Activated CD8-positive, alpha-beta T cell treated with anti-CD3 and anti-CD28 coated beads for 36 hours (primary cell): ENCODE measurements around the gene STYXL1. TPM values are rescaled to one million over a fixed set of nuclear protein-coding genes. Genes with fewer than 3 reads are reported as not detected.
"Not testable (repeated sequence)": the region's sequence is repeated elsewhere in the genome, so short reads cannot be mapped to it uniquely, and the experiment has no call there.

Source experiments
- ATAC-seq: fragments of 200-7000 bp; cut with Tn5 transposase; one replicate; pipeline ENCODE4 v1.10.0; 2021; ENCODE audit warnings: mild to moderate bottlenecking, moderate library complexity
- CTCF ChIA-PET: fragments of 350-600 bp; sonication (Branson Sonifier 250); formaldehyde crosslinking; loops from one replicate; lab custom pipeline; 2021; ENCODE audit warnings: antibody characterized with exemption; lab: Charles Lee
- POLR2A ChIA-PET: fragments of 350-600 bp; sonication (Branson Sonifier 250); formaldehyde crosslinking; loops from one replicate; lab custom pipeline; 2021; ENCODE audit warnings: antibody characterized with exemption; lab: Charles Lee
- DNase-seq: peaks from one replicate; pipeline ENCODE4 v3.0.0-alpha.2; 2020
- H3K27ac Mint-ChIP-seq: one replicate; pipeline ENCODE4 v1.8.0; 2021; ENCODE audit warnings: mild to moderate bottlenecking, mixed read lengths
- H3K27me3 Mint-ChIP-seq: one replicate; pipeline ENCODE4 v1.8.0; 2021; ENCODE audit warnings: mixed read lengths
- H3K36me3 Mint-ChIP-seq: one replicate; pipeline ENCODE4 v1.8.0; 2021; ENCODE audit warnings: low read depth, mixed read lengths
- H3K4me1 Mint-ChIP-seq: one replicate; pipeline ENCODE4 v1.8.0; 2021; ENCODE audit warnings: low read depth, mixed read lengths
- H3K4me3 Mint-ChIP-seq: one replicate; pipeline ENCODE4 v1.8.0; 2021; ENCODE audit warnings: mild to moderate bottlenecking, moderate library complexity, mixed read lengths
- H3K9me3 Mint-ChIP-seq: one replicate; pipeline ENCODE4 v1.8.0; 2021; ENCODE audit warnings: mixed read lengths
- CTCF ChIP-seq: fragments of 200-600 bp; IDR thresholded peaks from one replicate; pipeline ENCODE4 v1.8.0; 2022; ENCODE audit warnings: antibody characterized with exemption, mild to moderate bottlenecking
- intact Hi-C: fragments of 100-400 bp; cut with micrococcal nuclease; formaldehyde crosslinking; loops from one replicate; pipeline ENCODE4 v1.10.0; 2022
- total RNA-seq, 2 experiments: library from RNA; stranded (reverse); gene quantifications; one replicate each; pipeline ENCODE4 v1.2.3, GENCODE V29; 2021

STYXL1 gene
- total RNA-seq, 2 experiments from 2014 or later, result 25.9 to 26.9 TPM

- no peaks in the 10 kb centered on the region for H3K36me3 Mint-ChIP-seq
- intact Hi-C loops, result no loop called here
- peaks cover 10% of the 10 kb centered on the region for H3K4me1 Mint-ChIP-seq
- TF ChIP-seq CTCF, result no peak
- ATAC-seq, result no peak
- H3K9me3 Mint-ChIP-seq, result no peaks in the 10 kb centered on the region
- ChIA-PET CTCF (interaction anchor here (1.0 kb wide), 1 partner anchor 17 kb away, joined by 4 read pairs; no protein-coding TSS in a partner anchor), POLR2A (interaction anchor here (1.2 kb wide), 1 partner anchor 17 kb away, joined by 3 read pairs; no protein-coding TSS in a partner anchor)
- H3K27me3 Mint-ChIP-seq, result no peaks in the 10 kb centered on the region
- no peak for DNase-seq
- no peak overlapping the region for H3K4me3 Mint-ChIP-seq
- no peak overlapping the region for H3K27ac Mint-ChIP-seq
Observed at GRCh38 chr7:76037310-76037709, 10.5 kb downstream of the STYXL1 start.

- no peaks in the 10 kb centered on the region for H3K27me3 Mint-ChIP-seq
- CTCF ChIA-PET, result interaction anchor here (1.2 kb wide), 1 partner anchor 12 kb away, joined by 3 read pairs; no protein-coding TSS in a partner anchor
- intact Hi-C loops, result no loop called here
- peaks cover 5% of the 10 kb centered on the region for H3K4me1 Mint-ChIP-seq
- DNase-seq (no peak), ATAC-seq (no peak)
- TF ChIP-seq CTCF, result no peak
- no peaks in the 10 kb centered on the region for H3K9me3 Mint-ChIP-seq
- H3K4me3 Mint-ChIP-seq, result no peak overlapping the region
- POLR2A ChIA-PET, result no interaction called here
- peaks cover 4% of the 10 kb centered on the region for H3K36me3 Mint-ChIP-seq
- H3K27ac Mint-ChIP-seq, result no peak overlapping the region
Observed at GRCh38 chr7:76031964-76032363, 15.8 kb downstream of the STYXL1 start.

- H3K4me3 Mint-ChIP-seq, POLR2A ChIA-PET, H3K4me1 Mint-ChIP-seq, H3K27me3 Mint-ChIP-seq, DNase-seq, H3K9me3 Mint-ChIP-seq, H3K36me3 Mint-ChIP-seq, ATAC-seq, intact Hi-C loops, H3K27ac Mint-ChIP-seq: not testable (repeated sequence)
- CTCF ChIA-PET, result interaction anchor here (2.3 kb wide), 1 partner anchor 9 kb away, joined by 12 read pairs; no protein-coding TSS in a partner anchor
Observed at GRCh38 chr7:76029682-76030081, 18.1 kb downstream of the STYXL1 start.

GRCh38 chr7:76023002-76023401 is 24.8 kb downstream of the STYXL1 start:
- Mint-ChIP-seq H3K27me3 (no peaks in the 10 kb centered on the region), H3K36me3 (peaks cover 16% of the 10 kb centered on the region), H3K9me3 (no peaks in the 10 kb centered on the region), H3K4me1 (peaks cover 8% of the 10 kb centered on the region), H3K4me3 (no peak overlapping the region), H3K27ac (no peak overlapping the region)
- POLR2A ChIA-PET, result interaction anchor here (0.9 to 1.1 kb wide), 2 partner anchors 12 to 157 kb away, joined by 3 to 4 read pairs; no protein-coding TSS in a partner anchor
- ATAC-seq, result no peak
- CTCF ChIA-PET, result interaction anchor here (6.5 kb wide), 1 partner anchor 158 kb away, joined by 80 read pairs; no protein-coding TSS in a partner anchor
- no peak for DNase-seq
- TF ChIP-seq CTCF, result no peak
- intact Hi-C loops, result no loop called here

- no peaks in the 10 kb centered on the region for H3K9me3 Mint-ChIP-seq
- ChIA-PET CTCF (interaction anchor here (1.1 to 6.5 kb wide), 3 partner anchors 12 to 157 kb away, joined by 3 to 80 read pairs (median 23); partner anchors contain the start of gene POR), POLR2A (interaction anchor here (0.9 to 1.7 kb wide), 2 partner anchors 11 to 12 kb away, joined by 3 to 4 read pairs; no protein-coding TSS in a partner anchor)
- no peaks in the 10 kb centered on the region for H3K27me3 Mint-ChIP-seq
- TF ChIP-seq CTCF, result no peak
- H3K27ac Mint-ChIP-seq, result no peak overlapping the region
- intact Hi-C loops, result no loop called here
- no peak for DNase-seq
- peaks cover 8% of the 10 kb centered on the region for H3K4me1 Mint-ChIP-seq
- no peak for ATAC-seq
- H3K4me3 Mint-ChIP-seq, result no peak overlapping the region
- peaks cover 19% of the 10 kb centered on the region for H3K36me3 Mint-ChIP-seq
Observed at GRCh38 chr7:76022026-76022780, 25.6 kb downstream of the STYXL1 start.
